Astrocyte (in vitro differentiated cells and primary cell): ENCODE data around the gene RMI2.

Experiments
- EZH2 ChIP-seq: IDR thresholded peaks from 2 replicates; pipeline ENCODE4 v1.6.1; 2012; ENCODE audit warnings: mild to moderate bottlenecking, low read length, inconsistent platforms; ENCODE audit not compliant: insufficient read depth
- TF ChIP-seq, protein P1 (sequence below): IDR thresholded peaks from 2 replicates; pipeline ENCODE4 v1.5.1; 2011; ENCODE audit warnings: low read depth, mild to moderate bottlenecking, inconsistent platforms, low read length, moderate library complexity; ENCODE audit not compliant: insufficient read depth

DNA sequence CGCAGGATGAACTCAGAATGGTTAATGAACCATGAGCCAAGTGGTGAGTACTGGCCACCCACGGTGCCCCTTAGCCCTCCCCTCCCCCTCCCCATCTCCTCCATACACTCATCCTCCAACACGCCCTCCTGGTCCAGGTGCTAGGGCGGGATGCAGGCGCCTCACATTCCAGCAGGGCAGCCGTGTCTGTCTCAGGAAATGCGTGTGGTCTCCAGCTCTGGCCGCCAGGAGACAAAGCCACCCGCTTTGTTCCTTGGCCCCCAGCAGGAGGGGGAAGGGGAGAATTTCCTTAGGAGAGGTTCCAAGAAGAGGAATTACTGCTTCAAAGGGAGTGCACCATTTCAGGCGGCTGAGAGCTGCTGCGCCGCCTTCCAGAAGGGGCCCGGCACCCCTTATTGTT, 29.7 kb upstream of the RMI2 start:
- TF ChIP-seq, protein P1, sequence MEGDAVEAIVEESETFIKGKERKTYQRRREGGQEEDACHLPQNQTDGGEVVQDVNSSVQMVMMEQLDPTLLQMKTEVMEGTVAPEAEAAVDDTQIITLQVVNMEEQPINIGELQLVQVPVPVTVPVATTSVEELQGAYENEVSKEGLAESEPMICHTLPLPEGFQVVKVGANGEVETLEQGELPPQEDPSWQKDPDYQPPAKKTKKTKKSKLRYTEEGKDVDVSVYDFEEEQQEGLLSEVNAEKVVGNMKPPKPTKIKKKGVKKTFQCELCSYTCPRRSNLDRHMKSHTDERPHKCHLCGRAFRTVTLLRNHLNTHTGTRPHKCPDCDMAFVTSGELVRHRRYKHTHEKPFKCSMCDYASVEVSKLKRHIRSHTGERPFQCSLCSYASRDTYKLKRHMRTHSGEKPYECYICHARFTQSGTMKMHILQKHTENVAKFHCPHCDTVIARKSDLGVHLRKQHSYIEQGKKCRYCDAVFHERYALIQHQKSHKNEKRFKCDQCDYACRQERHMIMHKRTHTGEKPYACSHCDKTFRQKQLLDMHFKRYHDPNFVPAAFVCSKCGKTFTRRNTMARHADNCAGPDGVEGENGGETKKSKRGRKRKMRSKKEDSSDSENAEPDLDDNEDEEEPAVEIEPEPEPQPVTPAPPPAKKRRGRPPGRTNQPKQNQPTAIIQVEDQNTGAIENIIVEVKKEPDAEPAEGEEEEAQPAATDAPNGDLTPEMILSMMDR: peak; percentile 18
- no peak for TF ChIP-seq EZH2
